ENCODE results near the gene HECW1. TPM values are rescaled to one million over a fixed set of nuclear protein-coding genes. Genes with fewer than 3 reads are reported as not detected.

Gene HECW1
- total and polyA plus RNA-seq, 2 of the 8 experiments (the other 6 are each of a cell fraction or from before 2014, with no cell fraction given): 2.9 to 12.7 TPM

DNA sequence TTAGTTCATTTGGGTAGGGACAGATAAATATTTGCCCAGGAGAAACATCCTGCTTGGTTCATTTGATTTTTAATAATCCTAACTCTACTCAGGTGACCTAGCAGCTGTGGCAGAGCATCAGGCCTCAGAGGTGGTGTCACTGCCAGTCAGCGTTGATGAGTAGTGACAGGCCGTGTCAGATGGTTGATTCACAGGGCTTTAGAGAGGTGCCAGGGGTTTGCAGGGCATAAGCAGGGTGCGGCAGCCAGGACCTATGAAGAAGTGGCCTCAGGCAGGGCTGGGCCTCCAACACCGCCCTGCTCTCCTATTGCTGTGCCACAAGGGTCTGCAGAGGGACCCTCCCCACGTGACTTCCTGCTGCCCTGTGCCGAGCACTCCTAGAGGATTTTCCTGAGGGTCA lies 128.1 kb downstream of the HECW1 start:
- no peak overlapping the region for H3K18ac ChIP-seq (ENCODE audit: extremely low read depth, low read length)
- H4K8ac ChIP-seq (ENCODE audit: extremely low read depth, insufficient read depth, low read length): no peak overlapping the region
- 0 out of 2 replicates have a peak overlapping the region, but pooled peaks have one; percentile 14 for H2BK5ac ChIP-seq (ENCODE audit: low read depth, low read length)
- H2BK12ac ChIP-seq (ENCODE audit: low read depth, low read length): peak overlapping the region; percentile 62; the same call in 1 of the 2 replicates
- peak overlapping the region; percentile 18 for H2BK120ac ChIP-seq (replicated peaks; ENCODE audit: low read depth, low read length)
- no peaks in the 10 kb centered on the region for H3K27me3 ChIP-seq (replicated peaks in 1 of 4; ENCODE audit: control insufficient read depth in 3 of 4, extremely low read depth in 1 of 4, insufficient read depth in 3 of 4, low read length in 3 of 4)
- H3K23me2 ChIP-seq (ENCODE audit: low read depth, low read length): peaks cover 1% of the 10 kb centered on the region; the same call in 1 of the 2 replicates
- H3K56ac ChIP-seq (replicated peaks; ENCODE audit: insufficient read length, low read depth, low read length): no peak overlapping the region
- no peaks in the 10 kb centered on the region for H3K79me2 ChIP-seq (ENCODE audit: control insufficient read depth in 1 of 2, insufficient read depth in 2 of 2, low read length in 2 of 2)
- peak overlapping the region; percentile 88; the same call in 1 of the 2 replicates for H2BK20ac ChIP-seq (ENCODE audit: low read length)
- no peaks in the 10 kb centered on the region for H4K20me1 ChIP-seq (replicated peaks in 1 of 2; ENCODE audit: control insufficient read depth in 1 of 2, insufficient read depth in 2 of 2, low read length in 2 of 2)
- no peak overlapping the region for H3K27ac ChIP-seq (ENCODE audit: low read depth, low read length)
- FAIRE-seq: no peak
- peaks cover 0 to 15% (median 10%) of the 10 kb centered on the region in 4 experiments; a peak in 5 of 7 replicates for H3K4me1 ChIP-seq (replicated peaks in 1 of 4; ENCODE audit: control insufficient read depth in 3 of 4, insufficient read depth in 4 of 4, low read length in 3 of 4)
- no peak overlapping the region for H3K14ac ChIP-seq (ENCODE audit: insufficient read length)
- no peak overlapping the region; the same call in 1 of the 2 replicates for H2AK5ac ChIP-seq (ENCODE audit: low read depth, low read length)
- H4K91ac ChIP-seq (replicated peaks; ENCODE audit: insufficient read length, low read length): no peak overlapping the region
- no peak overlapping the region for H3K4ac ChIP-seq (replicated peaks; ENCODE audit: insufficient read length, low read depth, low read length)
- H3K9me3 ChIP-seq (ENCODE audit: insufficient read depth in 2 of 2, low read depth in 1 of 2, low read length in 1 of 2): no peaks in the 10 kb centered on the region
- H3K79me1 ChIP-seq (ENCODE audit: low read depth, low read length): no peaks in the 10 kb centered on the region; the same call in 1 of the 2 replicates
- no peak overlapping the region for H4K5ac ChIP-seq (ENCODE audit: insufficient read length, low read depth, low read length)
- no peak for DNase-seq (ENCODE audit: low read depth in 1 of 2, low spot score in 2 of 2)
- no peak overlapping the region for H3K23ac ChIP-seq (ENCODE audit: insufficient read length)
- TF ChIP-seq SIN3A (conservative IDR thresholded peaks at IDR 0.05 in 1 of 2, IDR thresholded peaks at IDR 0.05 in 1 of 2; ENCODE audit: low read depth in 1 of 2, low read length in 2 of 2): no peak
- no peak for TF ChIP-seq CHD1 (IDR thresholded peaks at IDR 0.05; ENCODE audit: low read depth, low read length)
- TF ChIP-seq NANOG (IDR thresholded peaks at IDR 0.05; ENCODE audit: insufficient read depth, low read depth, low read length, poor library complexity, severe bottlenecking): no peak
- TF ChIP-seq MAX (IDR thresholded peaks at IDR 0.05): no peak
- no peak for TF ChIP-seq EGR1 (IDR thresholded peaks at IDR 0.05; ENCODE audit: borderline replicate concordance, low read depth, low read length)
- no peak for TF ChIP-seq JUND (IDR thresholded peaks at IDR 0.05; ENCODE audit: low read length)
- TF ChIP-seq POLR2AphosphoS5 (IDR thresholded peaks at IDR 0.05; ENCODE audit: low read depth, low read length): no peak
- no peak for TF ChIP-seq KDM4A (IDR thresholded peaks at IDR 0.05; ENCODE audit: low read depth, low read length, severe bottlenecking)
- TF ChIP-seq GTF2F1 (IDR thresholded peaks at IDR 0.05; ENCODE audit: borderline replicate concordance, low read depth, low read length): no peak
- TF ChIP-seq RAD21 (IDR thresholded peaks at IDR 0.05 in 1 of 2, conservative IDR thresholded peaks at IDR 0.05 in 1 of 2; ENCODE audit: low read depth in 2 of 2, low read length in 2 of 2): no peak
- TF ChIP-seq RBBP5 (IDR thresholded peaks at IDR 0.05; ENCODE audit: borderline replicate concordance, low read depth, low read length): no peak
- no peak for TF ChIP-seq SAP30 (IDR thresholded peaks at IDR 0.05; ENCODE audit: insufficient read depth, insufficient replicate concordance, low read length)
- H3K9ac ChIP-seq (replicated peaks in 1 of 4; ENCODE audit: extremely low read depth in 1 of 4, low read depth in 3 of 4, low read length in 3 of 4): no peak overlapping the region
- no peak overlapping the region for H3K4me3 ChIP-seq (ENCODE audit: extremely low read depth in 1 of 4, insufficient read depth in 2 of 4, low read depth in 3 of 4, low read length in 4 of 4)
- ChIA-PET CTCF (ENCODE audit: partially characterized antibody) (interaction anchor here (1.3 to 1.5 kb wide), 2 partner anchors 8 to 21 kb away, joined by 4 to 5 read pairs; no protein-coding TSS in a partner anchor), POLR2A (ENCODE audit: partially characterized antibody) (interaction anchor here (1.0 kb wide), 1 partner anchor 12 kb away, joined by 4 read pairs; no protein-coding TSS in a partner anchor)
- H3K4me2 ChIP-seq (ENCODE audit: insufficient read depth in 1 of 2, low read depth in 2 of 2, low read length in 2 of 2): no peak overlapping the region
- 86% methylated on average over 6 of the region's 6 CpGs; no CpG with 5 or more reads in 1 of the 2 experiments for WGBS, 2 experiments (ENCODE audit: extremely low coverage in 1 of 2, insufficient coverage in 1 of 2, insufficient read length in 1 of 2, insufficient replicate concordance in 2 of 2, low coverage in 1 of 2, low lambda C conversion rate in 2 of 2, missing lambda C conversion rate in 1 of 2)
- no peak overlapping the region for H2AFZ ChIP-seq (ENCODE audit: low read length)
- no peak overlapping the region for H2BK15ac ChIP-seq (ENCODE audit: low read length)
- no peaks in the 10 kb centered on the region for H3K36me3 ChIP-seq (ENCODE audit: control insufficient read depth in 2 of 4, insufficient read depth in 4 of 4, low read length in 3 of 4)

Data from H1 (cell line).